MM.1S (cell line): ENCODE results near the gene JTB.

Experiments used
- DNase-seq: peaks from one replicate; pipeline ENCODE4 v3.0.0-alpha.2; 2015
- H2AFZ ChIP-seq: fragments of 300-600 bp; sonication (generic); 2 replicates; pipeline ENCODE4 v1.6.0; 2016; ENCODE audit warnings: antibody characterized with exemption, low read length
- H3F3A ChIP-seq: fragments of 300-600 bp; sonication (generic); 2 replicates; pipeline ENCODE4 v1.6.1; 2016; ENCODE audit warnings: mild to moderate bottlenecking, antibody characterized with exemption, low read length, moderate library complexity, mixed read lengths; ENCODE audit not compliant: insufficient read depth
- H3K27ac ChIP-seq: fragments of 300-600 bp; sonication (generic); 2 replicates; pipeline ENCODE4 v1.5.1; 2016; ENCODE audit warnings: mild to moderate bottlenecking, low read length
- H3K27me3 ChIP-seq: fragments of 300-600 bp; sonication (generic); replicated peaks from 2 replicates; pipeline ENCODE4 v1.6.0; 2016; ENCODE audit warnings: low read length; ENCODE audit not compliant: insufficient read depth
- H3K36me3 ChIP-seq: fragments of 300-600 bp; sonication (generic); replicated peaks from 2 replicates; pipeline ENCODE4 v1.6.1; 2016; ENCODE audit warnings: mild to moderate bottlenecking, low read length, mixed read lengths; ENCODE audit not compliant: insufficient read depth
- H3K4me1 ChIP-seq: fragments of 300-600 bp; sonication (generic); 2 replicates; pipeline ENCODE4 v1.6.1; 2016; ENCODE audit warnings: low read length, mixed read lengths
- H3K4me2 ChIP-seq: fragments of 300-600 bp; sonication (generic); 2 replicates; pipeline ENCODE4 v1.6.0; 2016; ENCODE audit warnings: low read depth, low read length
- H3K4me3 ChIP-seq: fragments of 300-600 bp; sonication (generic); 2 replicates; pipeline ENCODE4 v1.5.1; 2016; ENCODE audit warnings: low read length, mixed read lengths
- H3K79me2 ChIP-seq: fragments of 300-600 bp; sonication (generic); 2 replicates; pipeline ENCODE4 v1.6.1; 2016; ENCODE audit warnings: mixed run types, low read length, mixed read lengths
- H3K9ac ChIP-seq: fragments of 300-600 bp; sonication (generic); 2 replicates; pipeline ENCODE4 v1.6.1; 2016; ENCODE audit warnings: low read length, mixed read lengths
- H3K9me2 ChIP-seq: fragments of 300-600 bp; sonication (generic); replicated peaks from 2 replicates; pipeline ENCODE4 v1.6.1; 2016; ENCODE audit warnings: mild to moderate bottlenecking, low read length, mixed read lengths; ENCODE audit not compliant: insufficient read depth
- H3K9me3 ChIP-seq: fragments of 300-600 bp; sonication (generic); replicated peaks from 2 replicates; pipeline ENCODE4 v1.6.1; 2016; ENCODE audit warnings: mild to moderate bottlenecking, low read length, mixed read lengths; ENCODE audit not compliant: insufficient read depth
- H4K20me1 ChIP-seq: fragments of 300-600 bp; sonication (generic); 2 replicates; pipeline ENCODE4 v1.6.1; 2016; ENCODE audit warnings: mild to moderate bottlenecking, low read length, moderate library complexity, mixed read lengths; ENCODE audit not compliant: insufficient read depth
- CTCF ChIP-seq: fragments of 300-600 bp; sonication (generic); IDR thresholded peaks from 2 replicates; pipeline ENCODE4 v1.5.1; 2016; ENCODE audit warnings: antibody characterized with exemption, low read length, mixed read lengths
- EZH2 ChIP-seq: fragments of 300-600 bp; sonication (generic); optimal IDR thresholded peaks from 2 replicates; pipeline ENCODE3; 2017; ENCODE audit warnings: low read depth, mild to moderate bottlenecking, antibody characterized with exemption, low read length, mixed read lengths
- EZH2phosphoT487 ChIP-seq: fragments of 300-600 bp; sonication (generic); IDR thresholded peaks from 2 replicates; pipeline ENCODE4 v1.6.1; 2018; ENCODE audit warnings: antibody characterized with exemption, low read length

The JTB gene

GRCh38 chr1:153929981-153930948, 47.2 kb downstream of the JTB start:
- Histone ChIP-seq H3K4me2 (no peak overlapping the region), H3K9me2 (no peaks in the 10 kb centered on the region), H2AFZ (no peak overlapping the region), H3K27me3 (no peaks in the 10 kb centered on the region), H3K9ac (no peak overlapping the region), H4K20me1 (no peaks in the 10 kb centered on the region), H3K36me3 (no peaks in the 10 kb centered on the region), H3K4me1 (no peaks in the 10 kb centered on the region), H3F3A (peaks cover 14% of the 10 kb centered on the region; the same call in 1 of the 2 replicates), H3K79me2 (no peaks in the 10 kb centered on the region), H3K9me3 (no peaks in the 10 kb centered on the region), H3K4me3 (no peak overlapping the region), H3K27ac (no peak overlapping the region)
- no peak for TF ChIP-seq EZH2
- TF ChIP-seq CTCF, result no peak
- no peak for TF ChIP-seq EZH2phosphoT487
- DNase-seq, result no peak

GRCh38 chr1:153929426-153929825, 48.0 kb downstream of the JTB start:
- H3K36me3 ChIP-seq, result no peaks in the 10 kb centered on the region
- no peaks in the 10 kb centered on the region for H3K9me2 ChIP-seq
- no peak overlapping the region for H2AFZ ChIP-seq
- H3F3A ChIP-seq, result peaks cover 14% of the 10 kb centered on the region; the same call in 1 of the 2 replicates
- no peaks in the 10 kb centered on the region for H3K4me1 ChIP-seq
- H3K4me3 ChIP-seq, result no peak overlapping the region
- no peak for TF ChIP-seq EZH2
- TF ChIP-seq EZH2phosphoT487, result no peak
- TF ChIP-seq CTCF, result no peak
- H3K79me2 ChIP-seq, result no peaks in the 10 kb centered on the region
- H3K4me2 ChIP-seq, result no peak overlapping the region
- no peak overlapping the region for H3K9ac ChIP-seq
- DNase-seq, result no peak
- no peaks in the 10 kb centered on the region for H3K27me3 ChIP-seq
- H3K9me3 ChIP-seq, result no peaks in the 10 kb centered on the region
- no peaks in the 10 kb centered on the region for H4K20me1 ChIP-seq
- no peak overlapping the region for H3K27ac ChIP-seq

GRCh38 chr1:153928791-153929341, 48.6 kb downstream of the JTB start:
- no peak for DNase-seq
- Histone ChIP-seq H2AFZ (no peak overlapping the region), H3K9me2 (no peaks in the 10 kb centered on the region), H3K4me3 (no peak overlapping the region), H4K20me1 (no peaks in the 10 kb centered on the region), H3K27me3 (no peaks in the 10 kb centered on the region), H3K36me3 (no peaks in the 10 kb centered on the region), H3K27ac (no peak overlapping the region), H3K4me1 (0 out of 2 replicates have a peak, but pooled peaks cover 2% of the 10 kb centered on the region), H3K79me2 (peaks cover 4% of the 10 kb centered on the region), H3K4me2 (no peak overlapping the region), H3K9me3 (no peaks in the 10 kb centered on the region), H3K9ac (no peak overlapping the region), H3F3A (peaks cover 16% of the 10 kb centered on the region; the same call in 1 of the 2 replicates)
- TF ChIP-seq EZH2, result no peak
- TF ChIP-seq EZH2phosphoT487, result no peak
- no peak for TF ChIP-seq CTCF
